ENCODE data around the gene TAF1C.

GRCh38 chr16:84139628-84140258 is 47.1 kb downstream of the TAF1C start:
- TF ChIP-seq MYC (IDR thresholded peaks at IDR 0.05; ENCODE audit: low read depth, low read length) = no peak
- no peak for TF ChIP-seq CTCF (IDR thresholded peaks at IDR 0.05; ENCODE audit: extremely low read depth in 1 of 2, insufficient read depth in 1 of 2, low read depth in 1 of 2, low read length in 2 of 2)
- TF ChIP-seq POLR2A (IDR thresholded peaks at IDR 0.05; ENCODE audit: low read depth, low read length) = no peak
- TF ChIP-seq JUN (IDR thresholded peaks at IDR 0.05; ENCODE audit: borderline replicate concordance, insufficient read depth, insufficient read length, low read depth) = no peak
- TF ChIP-seq EZH2 (IDR thresholded peaks at IDR 0.05; ENCODE audit: borderline replicate concordance, low read depth, low read length, severe bottlenecking) = no peak

All from endothelial cell of umbilical vein (primary cell).